HEK293T (cell line): Measurements from ENCODE around the gene OAS2.
"Not testable (repeated sequence)": the region's sequence is repeated elsewhere in the genome, so short reads cannot be mapped to it uniquely, and the experiment has no call there.

Source experiments
- CTBP1 ChIP-seq: fragments of 450-650 bp; IDR thresholded peaks from 2 replicates; pipeline ENCODE4 v1.6.1; 2016; ENCODE audit warnings: borderline replicate concordance
- ELF4 ChIP-seq: fragments of 450-650 bp; IDR thresholded peaks from 2 replicates; pipeline ENCODE4 v1.6.1; 2017; ENCODE audit warnings: antibody characterized with exemption
- FOXA1 ChIP-seq: fragments of 450-650 bp; IDR thresholded peaks from 2 replicates; pipeline ENCODE4 v1.6.1; 2016; ENCODE audit warnings: mild to moderate bottlenecking
- FOXK2 ChIP-seq: fragments of 450-650 bp; IDR thresholded peaks from 2 replicates; pipeline ENCODE4 v1.6.1; 2016; ENCODE audit warnings: mild to moderate bottlenecking
- FOXM1 ChIP-seq: fragments of 450-650 bp; IDR thresholded peaks from 2 replicates; pipeline ENCODE4 v1.6.1; 2017; ENCODE audit warnings: mild to moderate bottlenecking, borderline replicate concordance
- L3MBTL2 ChIP-seq: fragments of 450-650 bp; conservative IDR thresholded peaks from 2 replicates; pipeline ENCODE4 v1.6.1; 2016; ENCODE audit warnings: mild to moderate bottlenecking
- LEF1 ChIP-seq: fragments of 450-650 bp; IDR thresholded peaks from 2 replicates; pipeline ENCODE4 v1.6.1; 2017; ENCODE audit warnings: mild to moderate bottlenecking, borderline replicate concordance
- SP1 ChIP-seq: fragments of 450-650 bp; IDR thresholded peaks from 2 replicates; pipeline ENCODE4 v1.6.1; 2017
- SUZ12 ChIP-seq: fragments of 450-650 bp; IDR thresholded peaks from 2 replicates; pipeline ENCODE4 v1.6.1; 2016; ENCODE audit warnings: mild to moderate bottlenecking
- TARDBP ChIP-seq: fragments of 450-650 bp; IDR thresholded peaks from 2 replicates; pipeline ENCODE4 v1.6.1; 2016
- ZNF384 ChIP-seq: fragments of 450-650 bp; IDR thresholded peaks from 2 replicates; pipeline ENCODE4 v1.6.1; 2016

GRCh38 chr12:112988823-112989385 is 10.6 kb downstream of the OAS2 start:
- TF ChIP-seq CTBP1, L3MBTL2, ELF4, FOXM1, SP1, ZNF384, SUZ12, TARDBP, LEF1, FOXA1, FOXK2: not testable (repeated sequence)
